Thyroid gland (tissue), 4 donors: Measurements from ENCODE around the gene BCL3. TPM values are rescaled to one million over a fixed set of nuclear protein-coding genes. Genes with fewer than 3 reads are reported as not detected.
"Not testable (repeated sequence)": the region's sequence is repeated elsewhere in the genome, so short reads cannot be mapped to it uniquely, and the experiment has no call there.

Experiments
- DNase-seq, 2 donors: peaks; one replicate each; pipeline ENCODE4 v3.0.0-alpha.2; 2019
- H3K27ac ChIP-seq, 3 donors: fragments of 200-600 bp; sonication (generic); 1 replicate in 2 of 3; 2 replicates in 1 of 3; pipeline ENCODE4 v1.5.1; 2016 to 2019; ENCODE audit warnings: mild to moderate bottlenecking in 1 of 3, moderate library complexity in 1 of 3
- H3K27me3 ChIP-seq: fragments of 200-600 bp; sonication (generic); one replicate; pipeline ENCODE4 v1.5.1; 2019
- H3K36me3 ChIP-seq, 2 donors: fragments of 200-600 bp; sonication (generic); one replicate each; pipeline ENCODE4 v1.5.1; 2016 to 2019
- H3K4me1 ChIP-seq, 2 donors: fragments of 200-600 bp; sonication (generic); one replicate each; pipeline ENCODE4 v1.5.1; 2017 to 2019
- H3K4me3 ChIP-seq, 3 donors: fragments of 200-600 bp; sonication (generic); replicated peaks in 1 of 3; 1 replicate in 2 of 3; 2 replicates in 1 of 3; pipeline ENCODE4 v1.5.1; 2016; ENCODE audit warnings: mild to moderate bottlenecking in 1 of 3
- H3K9me3 ChIP-seq: fragments of 200-600 bp; sonication (generic); one replicate; pipeline ENCODE4 v1.5.1; 2017
- CTCF ChIP-seq, 6 experiments: fragments of 200-600 bp in 3 of 6; fragments of 450-650 bp in 3 of 6; sonication (generic) in 3 of 6; IDR thresholded peaks; one replicate each; pipeline ENCODE4 v1.5.1; 2016 to 2019; ENCODE audit warnings: antibody characterized with exemption in 6 of 6, mild to moderate bottlenecking in 2 of 6, inconsistent platforms in 1 of 6, moderate library complexity in 1 of 6
- POLR2A ChIP-seq, 2 donors: fragments of 450-650 bp; IDR thresholded peaks; one replicate each; pipeline ENCODE4 v1.6.1; 2017; ENCODE audit warnings: antibody characterized with exemption in 2 of 2, mild to moderate bottlenecking in 2 of 2, moderate library complexity in 1 of 2
- WGBS, 2 donors: methylation state at CpG; one replicate each; pipeline ENCODE4 v1.1.5; 2017; 5-methylcytosine and 5-hydroxymethylcytosine counted together
- intact Hi-C: fragments of 100-400 bp; cut with DNase I; formaldehyde crosslinking; loops from one replicate; pipeline ENCODE4 v1.15.1; 2023
- total RNA-seq, 4 donors: library from RNA; depleted of rRNA; stranded (reverse); fragments of >200 nt; gene quantifications; one replicate each; pipeline ENCODE4 v1.2.3, GENCODE V29; 2016

BCL3 gene
- total RNA-seq, 4 donors from 2014 or later = 12.4 to 56.2 (median 16.8) TPM

GRCh38 chr19:44775676-44776240 lies 27.2 kb downstream of the BCL3 start:
- Histone ChIP-seq H3K9me3 (no peaks in the 10 kb centered on the region), H3K27me3 (no peaks in the 10 kb centered on the region), H3K27ac (no peak overlapping the region), H3K4me3 (no peak overlapping the region), H3K4me1 (peaks cover 3 to 5% of the 10 kb centered on the region in 2 donors), H3K36me3 (no peaks in the 10 kb centered on the region)
- intact Hi-C loops = no loop called here
- no peak for TF ChIP-seq CTCF (IDR thresholded peaks at IDR 0.05)
- no peak for TF ChIP-seq POLR2A (IDR thresholded peaks at IDR 0.05)
- DNase-seq = no peak
- WGBS, 2 donors = 81 to 83% methylated on average over 6 of the region's 6 CpGs

- no peaks in the 10 kb centered on the region for H3K9me3 ChIP-seq
- intact Hi-C loops = no loop called here
- H3K4me1 ChIP-seq = peaks cover 3 to 5% of the 10 kb centered on the region in 2 donors
- no peaks in the 10 kb centered on the region for H3K27me3 ChIP-seq
- no peak overlapping the region for H3K27ac ChIP-seq
- no peaks in the 10 kb centered on the region for H3K36me3 ChIP-seq
- no peak for DNase-seq
- no peak overlapping the region for H3K4me3 ChIP-seq
- TF ChIP-seq POLR2A (IDR thresholded peaks at IDR 0.05) = no peak
- TF ChIP-seq CTCF (IDR thresholded peaks at IDR 0.05) = no peak
- 87 to 91% methylated on average over 23 of the region's 23 CpGs for WGBS, 2 donors
Measured at GRCh38 chr19:44776402-44777096, 28.0 kb downstream of the BCL3 start.

GRCh38 chr19:44777715-44778347 lies 29.3 kb downstream of the BCL3 start, which contains the start of gene CBLC:
CBLC (plus strand) TSS chr19:44777890; CDS start chr19:44777932, 42 bp downstream.
- Histone ChIP-seq H3K27me3 (no peaks in the 10 kb centered on the region), H3K9me3 (no peaks in the 10 kb centered on the region), H3K4me3 (peak within 1 kb of the TSS in 1 of 3 donors; percentile 26), H3K36me3 (no peaks in the 10 kb centered on the region), H3K27ac (peak within 1 kb of the TSS in 1 of 3 donors; percentile 17), H3K4me1 (peaks cover 3 to 5% of the 10 kb centered on the region in 2 donors)
- 8 to 27% methylated on average over 12 to 18 of the region's 47 CpGs for WGBS, 2 donors
- peak in 1 of 2 donors; percentile 36 for TF ChIP-seq POLR2A (IDR thresholded peaks at IDR 0.05)
- TF ChIP-seq CTCF (IDR thresholded peaks at IDR 0.05) = no peak
- intact Hi-C loops = no loop called here
- peak; percentile 78 to 82 for DNase-seq

GRCh38 chr19:44779150-44779549 lies 30.6 kb downstream of the BCL3 start:
- Histone ChIP-seq H3K27me3 (no peaks in the 10 kb centered on the region), H3K9me3 (no peaks in the 10 kb centered on the region), H3K4me3 (no peak overlapping the region), H3K27ac (no peak overlapping the region), H3K36me3 (no peaks in the 10 kb centered on the region), H3K4me1 (peaks cover 3 to 5% of the 10 kb centered on the region in 2 donors)
- 90 to 93% methylated on average over 2 of the region's 2 CpGs for WGBS, 2 donors
- TF ChIP-seq POLR2A (IDR thresholded peaks at IDR 0.05) = no peak
- no peak for TF ChIP-seq CTCF (IDR thresholded peaks at IDR 0.05)
- intact Hi-C loops = no loop called here
- DNase-seq = no peak

GRCh38 chr19:44781694-44782093 lies 33.2 kb downstream of the BCL3 start:
- H3K4me3 ChIP-seq, H3K4me1 ChIP-seq, H3K27me3 ChIP-seq, DNase-seq, H3K9me3 ChIP-seq, H3K27ac ChIP-seq, H3K36me3 ChIP-seq: not testable (repeated sequence)
- WGBS, 2 donors = 100% methylated on average over 1 of the region's 2 CpGs; no CpG with 5 or more reads in 1 of the 2 donors
- intact Hi-C loops = loop anchor here (10.0 kb wide), 2 partner anchors 173 to 207 kb away; partner anchors contain the start of gene CLPTM1
